Smooth muscle cell of trachea (primary cell): ENCODE measurements around the gene NMNAT2. TPM values are rescaled to one million over a fixed set of nuclear protein-coding genes. Genes with fewer than 3 reads are reported as not detected.

Experiments
- total RNA-seq: library from RNA; depleted of rRNA; stranded (reverse); fragments of >200 nt; gene quantifications from 2 replicates; pipeline ENCODE4 v1.2.1, GENCODE V29; 2014

Gene NMNAT2
- under 0.01 and 0.83 TPM in 2 replicates for total RNA-seq

DNA sequence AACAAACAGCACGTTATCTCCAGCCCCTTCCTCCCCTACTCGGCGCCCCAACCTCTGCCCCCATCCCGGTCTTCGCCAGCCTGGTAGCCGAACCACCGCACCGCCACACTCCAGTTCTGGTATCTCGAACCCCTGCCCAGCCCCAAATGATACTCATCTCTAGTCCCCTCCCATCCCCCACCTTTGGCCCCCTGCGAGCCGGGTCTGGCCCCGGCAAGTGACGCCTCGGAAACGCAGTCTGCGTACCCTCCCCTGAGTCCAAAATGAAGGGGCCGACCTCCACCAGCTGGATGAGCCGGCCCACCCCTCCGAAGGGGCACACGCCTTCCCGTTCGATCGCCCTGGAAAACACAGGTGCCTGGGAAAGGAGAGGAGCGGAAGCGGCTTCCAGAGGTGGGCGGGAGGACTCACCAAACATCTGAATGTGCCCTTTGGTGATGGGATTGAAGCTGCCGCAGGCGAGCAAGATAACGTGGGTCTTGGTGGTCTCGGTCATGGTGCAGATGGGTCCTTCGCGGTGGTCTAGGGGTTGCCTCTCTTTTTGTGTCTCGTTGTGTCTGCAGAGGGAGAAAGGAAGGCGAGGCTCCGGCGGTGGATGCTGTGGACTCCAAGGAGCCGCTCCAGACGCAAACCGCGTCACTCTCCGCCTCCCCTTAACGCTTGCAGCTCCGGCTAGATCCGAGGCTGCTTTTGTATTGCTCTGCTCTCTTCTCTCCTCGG is at the start of gene NMNAT2:
Gene NMNAT2, minus strand, starts transcription at position 609 of the 720 bp plus-strand sequence. Its CDS starts 113 bp downstream, at position 496.

Other genes with a start within 250 kb of the NMNAT2 start
- 2.3 and 7.7 TPM in 2 replicates for gene LAMC2, start 232.1 kb downstream of the NMNAT2 start, total RNA-seq
- 25.0 and 28.0 TPM in 2 replicates for gene SMG7, start 54.1 kb upstream of the NMNAT2 start, total RNA-seq
- 0.15 and 0.50 TPM in 2 replicates for gene NCF2, start 172.1 kb upstream of the NMNAT2 start, total RNA-seq
- 81.7 and 191 TPM in 2 replicates for gene ARPC5, start 217.4 kb upstream of the NMNAT2 start, total RNA-seq
- gene APOBEC4, start 234.9 kb upstream of the NMNAT2 start, total RNA-seq, result not detected in 2 replicates